NCI-H510A (cell line): Measurements from ENCODE around the gene CCNO.

Experiments
- DNase-seq: peaks from one replicate; lab custom pipeline; 2025; lab: John Stamatoyannopoulos, UW

The CCNO gene, protein sequence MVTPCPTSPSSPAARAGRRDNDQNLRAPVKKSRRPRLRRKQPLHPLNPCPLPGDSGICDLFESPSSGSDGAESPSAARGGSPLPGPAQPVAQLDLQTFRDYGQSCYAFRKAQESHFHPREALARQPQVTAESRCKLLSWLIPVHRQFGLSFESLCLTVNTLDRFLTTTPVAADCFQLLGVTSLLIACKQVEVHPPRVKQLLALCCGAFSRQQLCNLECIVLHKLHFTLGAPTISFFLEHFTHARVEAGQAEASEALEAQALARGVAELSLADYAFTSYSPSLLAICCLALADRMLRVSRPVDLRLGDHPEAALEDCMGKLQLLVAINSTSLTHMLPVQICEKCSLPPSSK

DNA sequence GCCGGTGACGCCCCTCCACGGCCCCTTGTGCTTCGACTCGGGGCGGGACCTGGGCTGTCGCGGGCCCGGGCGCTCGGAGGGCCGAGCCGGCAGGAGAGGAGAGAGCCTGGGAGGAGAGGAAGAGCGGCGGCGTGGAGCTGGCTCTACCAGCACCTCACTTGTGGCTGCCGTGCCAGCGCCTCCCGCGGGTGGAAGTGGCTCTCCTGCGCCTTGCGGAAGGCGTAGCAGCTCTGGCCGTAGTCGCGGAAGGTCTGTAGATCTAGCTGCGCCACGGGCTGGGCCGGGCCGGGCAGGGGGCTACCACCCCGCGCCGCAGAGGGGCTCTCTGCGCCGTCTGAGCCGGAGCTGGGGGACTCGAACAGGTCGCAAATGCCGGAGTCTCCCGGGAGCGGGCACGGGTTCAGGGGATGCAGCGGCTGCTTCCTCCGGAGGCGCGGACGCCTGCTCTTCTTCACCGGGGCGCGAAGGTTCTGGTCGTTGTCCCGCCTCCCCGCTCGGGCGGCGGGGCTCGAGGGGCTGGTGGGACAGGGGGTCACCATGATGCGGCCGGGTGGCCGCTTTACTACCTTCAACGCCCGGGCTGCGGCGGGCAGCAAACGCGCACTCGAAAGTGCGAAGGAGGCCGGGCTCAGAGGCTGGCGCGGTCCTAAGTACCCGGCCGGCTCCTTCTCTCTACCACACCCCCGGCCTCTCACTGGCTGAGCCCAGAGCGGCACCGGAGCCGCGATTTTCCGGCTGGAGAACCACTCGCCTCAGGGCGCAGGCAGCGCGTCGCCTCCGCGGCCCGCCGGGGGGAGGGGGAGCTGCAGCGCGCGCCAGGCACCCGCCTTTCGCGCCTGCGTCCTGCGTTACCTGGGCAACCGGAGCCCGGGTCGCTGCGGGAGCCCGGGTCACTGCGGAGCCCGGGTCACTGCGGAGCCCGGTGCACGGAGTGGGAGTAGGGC lies at the start of gene CCNO:
Gene CCNO (minus strand): TSS at position 624 of the 944 bp plus-strand sequence. CDS start 85 bp downstream, at position 539.
- DNase-seq, result peak; percentile 78

DNA sequence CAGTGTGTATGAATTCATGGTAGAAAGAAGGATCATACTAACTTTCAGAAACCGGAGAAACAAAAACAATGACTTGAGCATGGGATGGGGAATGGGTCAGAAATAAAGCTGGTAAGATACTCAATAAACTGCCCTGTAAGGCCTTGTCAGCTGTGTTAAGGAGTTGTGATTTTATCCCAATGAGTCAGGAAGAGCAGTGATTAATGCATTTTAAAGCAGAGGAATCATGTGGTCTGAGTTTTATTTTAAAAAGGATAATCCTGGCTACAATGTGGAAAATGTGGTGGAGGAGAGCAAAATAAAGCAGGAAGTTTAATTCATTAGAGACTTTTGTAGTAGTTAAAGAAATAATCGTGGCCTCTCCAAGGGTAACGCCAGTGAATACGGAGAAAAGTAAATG lies 45.4 kb upstream of the CCNO start:
- DNase-seq, result no peak

DNA sequence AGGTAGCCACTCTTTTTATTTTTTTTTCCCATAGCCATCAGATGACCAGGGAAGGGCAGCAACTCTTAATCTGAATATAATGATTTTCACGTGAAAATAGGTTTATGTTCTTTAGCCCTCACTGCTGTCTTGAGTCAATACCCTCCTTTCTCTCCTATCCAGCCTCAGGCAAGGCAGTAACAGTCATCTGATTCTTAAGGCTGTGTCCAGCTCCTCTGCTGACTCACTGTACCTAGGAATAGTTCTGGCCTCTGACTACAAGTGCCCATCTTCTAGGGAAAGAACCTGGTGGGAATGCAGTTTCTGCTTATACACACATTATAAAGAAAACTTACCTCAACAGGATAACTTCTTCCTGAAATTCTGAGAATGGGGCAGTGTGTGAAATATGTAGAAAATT lies 43.4 kb upstream of the CCNO start:
- no peak for DNase-seq

DNA sequence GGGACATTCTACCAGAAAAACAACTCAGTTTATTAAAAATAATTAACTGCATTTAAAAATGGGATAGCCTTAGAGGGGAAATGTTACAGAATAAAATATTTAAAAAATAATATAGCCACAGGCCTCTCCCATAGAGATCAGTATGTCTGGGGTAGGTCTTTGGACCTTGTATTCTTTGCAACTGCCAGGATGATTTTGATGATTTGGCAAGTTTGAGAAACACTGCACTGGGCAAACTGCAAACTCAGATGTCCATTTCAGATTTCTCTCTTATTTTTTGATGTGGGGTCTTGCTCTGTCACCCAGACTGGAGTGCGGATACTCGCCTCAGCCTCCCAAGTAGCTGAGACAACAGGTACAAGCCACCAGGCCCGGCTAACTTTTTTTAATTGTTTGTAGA lies 24.9 kb upstream of the CCNO start:
- no peak for DNase-seq

DNA sequence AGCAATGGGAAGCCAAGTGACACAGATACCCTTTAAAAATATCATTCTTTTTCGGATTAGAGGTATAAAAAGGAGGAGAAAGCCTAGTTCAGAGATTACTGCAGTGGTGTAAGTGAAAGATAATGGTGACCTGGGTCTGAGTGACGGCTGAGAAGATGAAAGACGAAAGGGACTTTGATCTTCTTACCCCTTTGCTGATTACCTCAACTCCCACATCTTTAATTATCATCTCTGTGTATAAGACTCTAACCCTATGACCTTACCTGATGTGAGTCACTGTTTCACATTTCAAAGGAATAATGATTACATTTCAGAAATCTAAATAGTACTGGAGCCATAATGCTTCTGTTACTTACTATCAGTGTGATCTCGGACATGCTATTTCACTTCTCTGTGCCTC lies 21.4 kb upstream of the CCNO start:
- no peak for DNase-seq

DNA sequence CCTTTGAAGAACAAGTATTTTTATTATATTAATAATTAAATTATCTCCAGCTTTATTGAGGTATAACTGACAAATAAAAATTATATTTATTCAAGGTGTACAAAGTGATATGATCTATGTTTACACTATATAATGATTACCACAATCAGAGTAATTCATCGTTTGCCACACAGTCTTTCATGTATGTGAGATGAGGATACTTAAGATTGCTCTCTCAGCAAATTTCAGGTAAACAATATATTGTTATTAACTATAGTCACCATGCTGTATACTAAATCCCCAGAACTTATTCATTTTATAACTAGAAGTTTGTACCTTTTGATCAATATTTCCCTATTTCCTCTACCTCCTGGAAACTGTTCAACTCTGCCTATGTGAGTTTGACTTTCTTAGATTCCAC lies 16.7 kb upstream of the CCNO start:
- DNase-seq, result no peak

DNA sequence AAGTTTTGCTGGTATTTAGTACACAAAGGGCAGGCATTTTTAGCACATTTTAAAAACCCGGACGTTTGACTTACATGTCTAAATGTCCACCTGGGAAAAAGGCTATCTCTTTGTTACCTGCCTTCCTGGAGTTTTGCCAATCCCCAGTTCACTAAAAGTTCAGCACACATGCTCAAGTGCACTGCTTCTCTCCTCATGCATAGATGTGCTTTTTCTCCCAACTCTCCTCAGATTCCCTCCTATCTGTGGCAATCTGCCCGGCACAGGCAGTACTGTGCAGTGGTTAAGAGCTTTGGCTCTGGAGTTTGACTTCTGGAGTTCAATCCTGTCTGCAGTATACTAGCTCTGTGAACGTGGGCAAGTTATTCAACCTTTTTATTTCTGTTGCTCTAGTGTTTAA lies 8.3 kb upstream of the CCNO start:
- DNase-seq, result peak; percentile 16

DNA sequence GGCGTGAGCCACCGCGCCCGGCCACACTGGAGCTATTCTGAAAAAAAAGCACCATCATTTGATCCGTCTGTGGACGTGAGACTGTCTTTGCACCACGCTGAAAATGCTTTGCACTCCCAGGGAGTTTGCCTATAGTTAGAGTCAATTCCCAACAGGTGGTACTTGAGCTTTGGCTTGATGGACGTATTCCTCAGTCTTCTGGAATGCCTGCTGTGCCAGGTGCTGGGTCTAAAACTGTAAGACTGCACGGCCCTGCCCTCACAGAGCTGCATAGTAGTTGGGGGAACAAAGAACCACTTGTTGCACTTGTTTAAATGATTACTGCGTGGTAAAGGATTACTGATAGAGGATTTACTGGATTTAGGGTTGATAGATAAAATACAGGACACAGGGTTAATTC lies 3.4 kb upstream of the CCNO start:
- no peak for DNase-seq

DNA sequence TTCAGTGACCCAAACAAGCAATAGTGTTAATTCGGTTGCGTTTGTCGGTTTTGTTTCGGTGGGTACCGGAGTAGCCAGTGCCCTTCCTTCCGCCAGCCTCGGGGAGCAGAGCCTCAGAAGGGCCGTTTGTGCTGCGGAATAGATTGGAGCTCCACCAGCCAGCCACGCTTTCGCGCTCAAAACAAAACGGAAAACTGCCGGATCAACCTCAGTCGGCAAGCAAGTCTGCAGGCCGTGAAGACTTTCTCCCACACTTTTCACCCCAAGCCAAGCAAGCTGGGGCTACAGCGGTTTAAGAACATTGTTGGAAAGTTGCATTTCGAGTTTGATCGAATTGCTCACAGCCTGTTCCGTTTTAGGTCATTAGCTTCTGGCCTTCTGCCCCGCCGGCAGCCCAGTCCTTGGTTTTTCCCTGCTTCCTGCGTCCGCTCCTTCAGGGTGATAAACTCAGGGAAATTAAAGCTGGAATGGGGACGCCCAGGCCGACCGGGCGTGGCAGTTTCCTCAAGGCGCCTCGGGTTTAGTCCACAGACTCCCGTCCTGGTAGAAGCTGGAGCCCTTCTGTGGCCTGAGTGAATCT lies 803 bp upstream of the CCNO start:
- DNase-seq, result no peak

DNA sequence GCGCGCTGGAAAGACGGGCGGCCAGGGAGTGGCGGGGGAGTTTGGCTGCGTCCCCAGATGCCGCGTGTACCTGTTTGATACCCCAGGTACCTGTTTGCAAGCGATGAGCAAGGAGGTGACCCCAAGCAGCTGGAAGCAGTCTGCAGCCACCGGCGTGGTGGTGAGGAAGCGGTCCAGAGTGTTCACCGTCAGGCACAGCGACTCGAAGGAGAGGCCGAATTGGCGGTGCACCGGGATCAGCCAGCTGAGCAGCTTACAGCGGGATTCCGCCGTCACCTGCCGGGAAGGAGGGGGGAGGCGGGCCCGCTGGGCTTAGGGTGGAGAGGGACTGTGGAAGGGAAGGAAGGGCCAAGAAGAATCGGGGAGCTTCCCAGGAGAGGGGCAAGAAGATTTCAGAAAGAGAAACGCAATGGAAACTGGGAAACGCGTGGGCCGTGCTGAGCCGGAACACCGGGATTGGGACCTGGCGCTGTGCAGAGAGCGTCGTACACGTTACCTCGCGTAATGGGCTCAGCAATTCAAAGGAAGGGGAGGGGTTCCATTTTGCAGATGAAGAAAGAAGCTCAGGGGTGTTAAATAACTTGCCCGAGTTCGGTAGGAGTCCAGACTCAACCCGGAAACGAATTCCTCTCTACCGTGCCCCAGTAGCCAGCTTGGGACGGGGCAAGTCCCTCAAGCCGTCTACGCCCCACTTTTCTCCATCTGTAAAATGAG lies 980 bp downstream of the CCNO start:
- no peak for DNase-seq

DNA sequence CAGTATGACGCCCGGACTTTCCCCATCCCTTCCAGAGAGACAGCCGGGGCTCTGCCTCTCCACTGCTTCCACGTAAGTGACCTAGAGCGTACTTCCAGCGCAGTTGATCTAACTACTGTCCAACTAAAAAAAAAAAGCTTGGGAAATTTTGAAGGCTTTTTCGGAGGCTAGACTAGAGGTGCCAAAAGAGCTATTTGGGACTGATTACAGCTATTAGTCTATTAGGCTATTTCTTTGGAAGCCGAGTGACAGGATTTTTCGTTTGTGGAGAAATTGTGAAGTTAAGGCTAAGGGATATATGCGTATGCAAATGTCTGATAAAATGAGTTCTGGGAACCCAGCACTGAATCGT lies 1.5 kb downstream of the CCNO start:
- no peak for DNase-seq

DNA sequence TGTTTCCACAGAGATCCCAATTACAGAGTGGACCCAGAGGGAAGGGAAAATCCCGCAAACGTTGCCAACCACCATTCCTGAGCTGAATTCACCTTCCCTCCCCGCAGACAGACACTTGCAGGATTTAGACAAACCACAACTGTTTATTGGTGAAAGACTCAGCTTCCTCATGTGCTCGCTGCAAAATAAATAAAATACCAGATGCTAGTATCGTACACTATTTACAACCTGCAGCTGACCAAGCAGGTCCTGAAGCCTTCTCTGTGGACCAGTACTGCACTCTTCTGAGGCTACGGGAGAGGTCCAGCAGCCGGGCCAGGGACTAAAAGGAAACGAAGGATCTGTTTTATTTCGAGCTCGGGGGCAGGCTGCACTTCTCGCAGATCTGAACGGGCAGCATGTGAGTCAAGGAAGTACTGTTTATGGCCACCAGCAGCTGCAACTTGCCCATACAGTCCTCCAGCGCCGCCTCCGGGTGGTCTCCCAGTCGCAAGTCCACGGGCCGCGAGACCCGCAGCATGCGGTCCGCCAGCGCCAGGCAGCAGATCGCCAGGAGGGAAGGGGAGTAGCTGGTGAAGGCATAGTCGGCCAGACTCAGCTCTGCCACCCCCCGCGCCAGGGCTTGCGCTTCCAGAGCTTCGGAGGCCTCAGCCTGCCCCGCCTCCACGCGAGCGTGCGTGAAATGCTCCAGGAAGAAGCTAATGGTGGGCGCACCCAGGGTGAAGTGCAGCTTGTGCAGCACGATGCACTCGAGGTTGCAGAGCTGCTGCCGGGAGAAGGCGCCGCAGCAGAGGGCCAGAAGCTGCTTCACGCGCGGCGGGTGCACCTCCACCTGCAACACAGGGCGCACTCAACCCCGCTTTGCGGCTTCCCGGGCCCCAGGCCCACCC lies 2.1 kb downstream of the CCNO start:
- no peak for DNase-seq

DNA sequence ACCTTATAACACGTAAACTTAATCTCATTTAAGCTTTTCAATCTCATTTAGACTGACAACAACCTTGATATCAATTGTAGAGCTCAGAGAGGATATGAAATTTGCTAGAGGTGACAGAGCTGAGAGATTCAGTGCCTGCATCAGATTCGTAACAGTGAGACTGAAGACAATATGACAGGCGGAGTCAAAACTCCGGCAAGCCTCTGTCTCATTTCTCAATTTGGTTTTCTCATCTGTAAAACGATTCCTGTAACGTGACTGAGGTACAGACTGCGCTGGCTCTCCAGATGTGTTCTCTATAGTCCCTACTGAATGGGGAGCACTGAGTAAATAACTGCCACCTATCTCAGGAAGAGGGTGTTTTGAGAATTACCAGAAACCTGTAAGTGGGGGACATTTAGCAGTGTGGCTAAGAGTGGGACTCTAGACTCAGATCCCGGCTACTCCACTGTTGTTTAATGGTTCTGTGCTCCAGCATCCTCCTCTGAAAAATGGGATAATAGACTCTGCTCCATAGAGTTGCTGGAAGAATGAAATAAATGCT lies 3.2 kb downstream of the CCNO start:
- no peak for DNase-seq

DNA sequence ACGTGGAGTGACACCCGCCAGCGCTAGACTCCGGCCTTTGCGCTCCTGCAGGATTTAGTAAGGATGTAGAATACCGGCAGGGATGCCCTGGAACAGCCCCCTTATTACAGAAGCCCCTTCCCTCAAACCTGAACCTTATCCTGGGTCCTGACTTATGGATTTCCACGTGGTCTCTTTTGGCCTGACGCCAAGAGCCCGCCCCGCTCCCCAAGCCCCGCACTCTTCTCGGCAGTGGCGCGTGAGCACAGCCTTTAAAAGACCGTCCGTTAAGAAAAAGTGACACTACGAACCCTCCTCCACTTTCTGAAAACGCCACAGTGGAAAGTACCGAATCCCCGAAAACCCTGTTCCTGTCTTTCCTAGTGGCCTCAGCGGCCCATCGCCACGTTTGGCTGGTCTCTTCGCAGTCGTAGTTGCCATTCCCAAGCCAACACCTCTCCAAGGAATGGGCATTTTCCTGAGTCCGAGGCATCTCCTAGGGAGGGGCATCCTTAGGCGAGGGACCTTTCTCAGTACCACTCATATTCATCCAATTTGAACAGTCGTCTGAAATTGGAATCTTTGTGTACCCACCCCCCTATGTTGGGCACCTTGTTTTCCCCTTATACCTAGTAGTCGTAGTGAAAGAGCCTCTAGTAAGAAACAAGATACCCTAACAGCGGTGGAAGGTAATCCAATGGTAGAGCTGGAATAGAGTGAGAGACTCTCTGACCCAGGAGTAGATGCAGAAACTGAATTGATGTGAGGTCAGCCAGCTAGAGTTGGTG lies 5.6 kb downstream of the CCNO start:
- no peak for DNase-seq

DNA sequence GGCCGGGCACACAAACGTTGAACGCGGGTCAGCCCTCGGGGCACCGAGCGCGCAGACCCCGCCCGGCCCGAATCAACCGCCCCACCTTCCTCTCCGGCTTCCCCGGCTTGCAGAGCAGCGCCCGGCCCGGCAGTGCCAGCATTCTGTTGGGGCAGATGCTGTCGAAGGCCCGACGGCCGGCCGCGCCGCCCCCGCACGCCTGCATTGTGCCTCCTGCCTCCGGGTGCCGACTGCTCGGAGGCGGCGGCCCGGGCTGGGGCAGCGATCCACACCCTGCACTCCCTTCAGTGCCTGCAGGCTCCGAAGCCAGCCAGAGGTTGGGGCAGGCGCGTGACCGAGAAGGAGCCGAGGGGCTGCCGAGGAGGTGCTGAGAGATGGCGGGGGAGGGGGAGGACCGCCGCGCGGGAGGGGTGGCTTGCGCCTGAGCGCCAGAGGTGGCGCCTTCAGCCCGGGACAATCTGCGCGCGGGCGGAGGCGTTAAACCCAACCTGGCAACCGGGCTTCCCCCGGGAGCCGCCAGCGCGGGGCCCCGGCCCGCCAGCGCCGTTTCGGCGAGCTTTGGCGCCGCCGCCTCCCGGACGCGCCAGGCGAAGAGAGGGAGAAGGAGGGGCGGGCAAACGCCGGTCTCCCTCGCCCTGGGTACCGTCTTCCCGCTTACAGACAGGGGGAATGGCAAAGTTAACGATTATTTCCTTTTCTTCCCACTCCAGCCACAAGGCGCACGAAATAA lies 6.3 kb downstream of the CCNO start, which contains the start of gene MCIDAS:
Gene MCIDAS (minus strand): TSS at position 382 of the 730 bp plus-strand sequence. CDS start 177 bp downstream, at position 205.
- peak; percentile 33 for DNase-seq

DNA sequence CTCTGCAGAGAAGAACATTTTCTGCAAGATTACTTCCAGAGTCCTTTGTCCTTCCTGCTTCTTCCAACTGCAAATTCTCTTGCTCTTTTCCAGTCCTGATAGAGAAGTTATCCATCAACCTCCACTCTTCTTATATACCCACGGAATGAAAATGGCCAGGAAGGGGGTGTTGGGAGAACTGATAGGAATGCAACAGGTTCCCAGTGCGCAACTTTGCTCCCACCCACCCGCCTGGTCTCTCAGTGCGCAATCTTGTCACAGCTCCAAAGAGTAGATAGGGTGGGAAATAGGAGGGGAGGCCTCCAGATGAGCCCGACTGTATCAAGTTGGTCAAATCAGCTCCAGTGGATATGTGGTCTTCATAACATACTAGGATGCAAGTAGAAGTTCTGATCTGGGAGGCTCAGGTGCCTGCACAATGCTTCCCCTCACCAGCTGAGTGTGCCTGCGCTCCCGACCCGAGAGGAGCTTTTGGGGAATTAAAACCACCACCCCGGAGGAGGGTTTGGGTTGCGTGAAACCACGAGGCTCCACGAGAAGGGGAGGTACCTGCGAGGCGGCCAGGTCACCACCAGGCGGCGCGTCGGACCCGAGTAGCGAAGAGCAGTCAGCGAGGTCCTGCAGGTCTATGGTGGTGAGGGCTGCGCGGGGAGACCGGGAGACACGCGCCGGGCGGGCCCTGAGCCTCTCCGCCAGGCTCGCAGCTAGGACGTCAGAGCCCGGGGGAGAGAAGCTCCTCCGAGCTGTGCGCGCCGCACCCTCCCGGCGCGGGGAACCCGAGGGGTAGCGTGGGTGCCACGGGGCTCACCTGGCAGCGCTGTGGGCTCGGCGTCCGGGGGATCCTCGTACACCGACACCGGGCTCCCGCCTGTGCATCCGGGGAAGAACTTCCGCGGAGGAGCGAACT lies 7.1 kb downstream of the CCNO start:
- DNase-seq, result no peak

DNA sequence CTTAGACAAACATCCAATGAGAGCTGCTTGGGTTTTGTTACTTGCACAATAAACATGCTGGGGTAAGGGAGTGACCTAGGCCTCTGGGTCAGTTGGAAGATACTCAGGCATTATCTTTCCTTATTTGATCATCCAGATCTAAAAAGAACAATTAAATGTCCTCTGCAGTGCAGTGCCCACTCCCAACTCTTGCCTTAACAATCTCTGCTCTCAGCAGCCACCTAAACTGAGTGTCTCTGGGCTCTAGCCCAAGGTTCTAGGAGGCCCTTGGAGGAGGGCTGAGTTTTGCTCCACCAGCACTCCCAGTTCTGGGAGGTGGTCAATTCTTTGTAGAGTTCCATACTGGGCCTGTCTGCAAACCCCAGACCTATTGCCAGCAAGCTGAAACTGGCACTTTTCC lies 8.1 kb downstream of the CCNO start:
- no peak for DNase-seq

DNA sequence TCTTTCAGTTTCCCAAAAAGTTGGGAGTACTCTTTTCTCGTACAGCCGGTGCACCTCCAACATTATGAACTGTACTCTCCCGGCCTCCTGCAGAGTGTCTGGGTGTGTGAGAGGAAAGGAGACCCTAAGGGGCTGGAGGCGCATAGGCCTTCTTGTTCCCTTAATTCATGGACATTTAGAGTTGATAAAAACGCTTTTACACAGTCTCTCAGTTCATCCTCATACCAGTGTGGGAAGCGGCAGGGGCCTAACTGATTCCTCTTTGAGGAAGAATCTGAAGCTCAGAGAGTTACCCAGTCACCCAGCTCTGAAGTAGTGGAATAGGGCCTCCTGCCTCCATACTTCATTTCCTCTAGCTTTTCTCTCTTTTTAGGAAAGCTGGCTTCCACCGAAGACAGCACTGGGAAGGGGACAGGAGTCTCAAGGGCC lies 9.6 kb downstream of the CCNO start:
- DNase-seq, result no peak
